ENCODE data around the gene SCOC.

The SCOC gene
- 11.7 to 23.9 (median 12.2) reads per million in 3 donors for total RNA-seq

DNA sequence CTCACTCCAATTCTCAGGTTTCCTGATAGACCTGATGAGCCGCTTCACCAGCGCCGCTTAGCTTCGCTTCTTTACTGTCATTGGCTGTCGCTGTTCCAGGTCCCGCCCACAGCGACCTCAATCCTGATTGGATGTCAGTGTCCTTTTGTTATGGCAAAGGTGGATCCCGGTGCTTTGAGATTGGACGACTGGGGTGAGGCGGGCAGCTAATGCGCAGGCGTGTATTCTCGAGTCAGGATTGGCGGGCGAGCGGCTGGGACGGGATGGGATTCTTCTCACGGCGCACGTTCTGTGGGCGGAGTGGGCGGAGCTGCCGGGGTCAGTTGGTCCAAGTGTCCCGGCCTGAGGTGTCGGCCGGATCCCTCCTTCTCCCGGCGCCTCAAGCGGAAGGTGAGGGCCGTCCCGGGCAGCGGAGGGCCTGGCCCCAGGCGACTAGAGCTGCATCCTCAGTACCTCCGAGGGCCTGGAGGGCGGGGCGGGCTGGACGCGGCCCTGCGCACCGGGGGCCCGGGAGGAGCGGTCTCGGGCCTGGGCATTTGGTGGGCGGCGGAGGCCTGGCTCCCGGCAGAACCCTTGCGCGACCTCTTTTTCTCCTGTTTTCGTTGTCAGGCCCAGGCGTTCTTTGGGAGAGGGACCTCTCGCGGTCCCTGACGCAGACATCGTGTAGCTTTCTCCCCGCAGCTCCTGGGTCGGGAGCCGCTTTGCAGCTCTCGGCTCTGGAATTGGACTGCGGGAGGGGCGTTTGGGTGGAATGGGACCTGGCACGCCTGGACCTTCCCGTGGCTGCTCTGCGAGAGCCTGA, at the start of gene SCOC:
TSS of gene SCOC (plus strand) at position 319 of the 802 bp plus-strand sequence. CDS start 5,525 bp downstream, outside the sequence.
- H3K9me3 ChIP-seq (ENCODE audit: control insufficient read depth, low read length), result no peaks in the 10 kb centered on the region
- peak within 1 kb of the TSS; percentile 86 for H3K27ac ChIP-seq (ENCODE audit: insufficient read depth, low read length, poor library complexity, severe bottlenecking)
- DNase-seq, result peak; percentile 94 to 97 (median 96)
- no peaks in the 10 kb centered on the region for H3K36me3 ChIP-seq (ENCODE audit: control insufficient read depth, insufficient read depth, low read length)
- H3K27me3 ChIP-seq (replicated peaks; ENCODE audit: control insufficient read depth, insufficient read depth, low read length, poor library complexity, severe bottlenecking), result no peaks in the 10 kb centered on the region
- H3K4me1 ChIP-seq (ENCODE audit: control insufficient read depth, insufficient read depth, low read length, poor library complexity, severe bottlenecking), result peaks cover 12% of the 10 kb centered on the region
- H3K4me3 ChIP-seq (ENCODE audit: insufficient read depth, low read depth, low read length, poor library complexity, severe bottlenecking), result peak within 1 kb of the TSS; percentile 95

DNA sequence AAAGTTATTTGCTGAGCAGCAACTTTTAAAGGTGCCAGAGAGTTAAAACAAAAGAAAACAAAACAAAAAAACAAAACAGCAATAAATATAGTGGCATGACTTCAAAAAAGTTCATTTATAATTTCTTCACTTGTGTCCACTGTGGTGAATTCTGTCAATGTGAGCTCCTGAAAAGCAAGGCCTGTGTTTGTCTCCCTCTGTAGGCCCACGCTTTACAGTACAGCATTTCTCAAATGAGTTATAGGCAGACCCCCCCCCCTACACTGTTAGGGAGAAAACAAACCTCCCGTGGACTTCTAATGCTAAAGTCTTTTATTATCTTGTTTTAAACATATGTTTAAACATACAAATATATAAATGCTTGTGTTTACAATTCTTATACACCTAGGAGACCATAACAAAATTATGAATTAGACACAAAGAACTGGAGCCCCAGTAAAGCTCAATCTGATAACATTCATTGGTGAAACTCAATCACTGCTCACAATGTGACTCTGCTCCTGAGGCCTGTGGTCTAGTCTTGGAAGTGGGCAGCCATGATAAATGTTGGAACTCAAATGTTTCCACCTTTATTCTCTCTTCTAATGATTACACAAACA, 47.0 kb upstream of the SCOC start:
- no peak overlapping the region for H3K4me3 ChIP-seq (ENCODE audit: insufficient read depth, low read depth, low read length, poor library complexity, severe bottlenecking)
- no peaks in the 10 kb centered on the region for H3K4me1 ChIP-seq (ENCODE audit: control insufficient read depth, insufficient read depth, low read length, poor library complexity, severe bottlenecking)
- H3K27ac ChIP-seq (ENCODE audit: insufficient read depth, low read length, poor library complexity, severe bottlenecking), result no peak overlapping the region
- H3K9me3 ChIP-seq (ENCODE audit: control insufficient read depth, low read length), result no peaks in the 10 kb centered on the region
- H3K27me3 ChIP-seq (replicated peaks; ENCODE audit: control insufficient read depth, insufficient read depth, low read length, poor library complexity, severe bottlenecking), result no peaks in the 10 kb centered on the region
- H3K36me3 ChIP-seq (ENCODE audit: control insufficient read depth, insufficient read depth, low read length), result no peaks in the 10 kb centered on the region
- no peak for DNase-seq

DNA sequence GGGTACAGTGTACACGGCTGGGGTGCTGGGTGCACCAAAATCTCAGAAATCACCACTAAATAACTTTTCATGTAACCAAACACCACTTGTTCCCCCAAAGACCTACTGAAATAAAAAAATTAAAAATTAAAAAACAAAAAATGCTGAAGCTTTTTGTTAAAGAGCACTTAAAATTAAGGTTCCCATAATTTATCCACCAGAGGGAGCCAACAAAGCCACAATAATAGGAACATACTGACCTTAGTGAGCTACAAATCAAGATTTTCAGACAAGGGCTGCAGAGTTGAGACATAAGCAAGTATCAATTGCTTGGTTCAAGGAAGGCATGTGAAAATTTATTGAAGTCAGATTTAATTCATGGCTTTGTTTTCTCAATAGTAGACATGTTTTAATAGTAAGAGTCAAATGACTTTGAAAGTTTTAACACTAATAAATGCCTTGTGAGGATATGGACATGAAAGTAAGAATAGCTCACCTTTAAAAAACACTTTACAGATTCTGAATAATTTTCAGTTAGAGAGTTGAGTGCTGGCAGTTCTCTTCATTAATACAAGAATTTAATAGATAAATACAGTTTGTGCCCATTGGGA, 43.0 kb upstream of the SCOC start:
- Histone ChIP-seq H3K4me1 (ENCODE audit: control insufficient read depth, insufficient read depth, low read length, poor library complexity, severe bottlenecking) (no peaks in the 10 kb centered on the region), H3K27ac (ENCODE audit: insufficient read depth, low read length, poor library complexity, severe bottlenecking) (no peak overlapping the region), H3K36me3 (ENCODE audit: control insufficient read depth, insufficient read depth, low read length) (no peaks in the 10 kb centered on the region), H3K9me3 (ENCODE audit: control insufficient read depth, low read length) (no peaks in the 10 kb centered on the region), H3K4me3 (ENCODE audit: insufficient read depth, low read depth, low read length, poor library complexity, severe bottlenecking) (no peak overlapping the region), H3K27me3 (replicated peaks; ENCODE audit: control insufficient read depth, insufficient read depth, low read length, poor library complexity, severe bottlenecking) (no peaks in the 10 kb centered on the region)
- no peak for DNase-seq

DNA sequence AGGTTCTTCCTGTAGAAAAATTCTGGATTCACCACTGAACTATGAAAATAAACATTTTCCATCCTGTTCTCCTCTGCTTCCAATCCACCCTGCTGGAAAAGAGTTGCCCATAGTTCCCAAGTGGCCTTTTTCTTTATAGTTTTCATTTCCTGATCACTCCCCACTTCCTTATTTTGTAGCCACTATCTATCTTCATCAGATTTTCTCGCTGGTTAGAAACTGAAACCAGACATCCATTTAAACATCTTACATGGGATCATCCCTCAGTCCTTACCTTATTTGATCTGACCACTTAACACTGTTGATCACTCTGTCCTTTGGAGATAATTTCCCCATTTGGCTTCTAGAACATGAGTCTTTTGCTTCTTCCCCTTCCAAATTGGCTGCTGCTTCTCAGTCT, 42.2 kb upstream of the SCOC start:
- Histone ChIP-seq H3K9me3 (ENCODE audit: control insufficient read depth, low read length) (no peaks in the 10 kb centered on the region), H3K27ac (ENCODE audit: insufficient read depth, low read length, poor library complexity, severe bottlenecking) (no peak overlapping the region), H3K27me3 (replicated peaks; ENCODE audit: control insufficient read depth, insufficient read depth, low read length, poor library complexity, severe bottlenecking) (no peaks in the 10 kb centered on the region), H3K4me3 (ENCODE audit: insufficient read depth, low read depth, low read length, poor library complexity, severe bottlenecking) (no peak overlapping the region), H3K36me3 (ENCODE audit: control insufficient read depth, insufficient read depth, low read length) (no peaks in the 10 kb centered on the region), H3K4me1 (ENCODE audit: control insufficient read depth, insufficient read depth, low read length, poor library complexity, severe bottlenecking) (no peaks in the 10 kb centered on the region)
- DNase-seq, result no peak

DNA sequence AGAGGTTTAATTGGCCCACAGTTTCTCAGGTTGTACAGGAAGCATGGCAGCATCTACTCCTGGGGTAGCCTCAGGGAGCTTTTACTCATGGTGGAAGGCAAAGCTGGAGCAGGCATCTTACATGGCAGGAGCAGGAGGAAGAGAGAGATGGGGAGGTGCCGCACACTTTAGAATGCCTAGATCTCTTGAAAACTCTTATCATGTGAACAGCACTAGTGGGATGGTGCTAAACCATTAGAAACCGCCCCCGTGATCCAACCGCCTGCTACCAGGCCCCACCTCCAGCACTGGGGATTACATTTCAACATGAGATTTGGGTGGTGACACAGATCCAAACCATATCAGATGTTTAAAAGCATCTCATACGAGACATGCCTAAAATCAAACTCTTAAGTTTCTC, 41.6 kb upstream of the SCOC start:
- no peak overlapping the region for H3K4me3 ChIP-seq (ENCODE audit: insufficient read depth, low read depth, low read length, poor library complexity, severe bottlenecking)
- H3K9me3 ChIP-seq (ENCODE audit: control insufficient read depth, low read length), result no peaks in the 10 kb centered on the region
- H3K27ac ChIP-seq (ENCODE audit: insufficient read depth, low read length, poor library complexity, severe bottlenecking), result no peak overlapping the region
- H3K4me1 ChIP-seq (ENCODE audit: control insufficient read depth, insufficient read depth, low read length, poor library complexity, severe bottlenecking), result no peaks in the 10 kb centered on the region
- H3K27me3 ChIP-seq (replicated peaks; ENCODE audit: control insufficient read depth, insufficient read depth, low read length, poor library complexity, severe bottlenecking), result no peaks in the 10 kb centered on the region
- H3K36me3 ChIP-seq (ENCODE audit: control insufficient read depth, insufficient read depth, low read length), result no peaks in the 10 kb centered on the region
- DNase-seq, result no peak

DNA sequence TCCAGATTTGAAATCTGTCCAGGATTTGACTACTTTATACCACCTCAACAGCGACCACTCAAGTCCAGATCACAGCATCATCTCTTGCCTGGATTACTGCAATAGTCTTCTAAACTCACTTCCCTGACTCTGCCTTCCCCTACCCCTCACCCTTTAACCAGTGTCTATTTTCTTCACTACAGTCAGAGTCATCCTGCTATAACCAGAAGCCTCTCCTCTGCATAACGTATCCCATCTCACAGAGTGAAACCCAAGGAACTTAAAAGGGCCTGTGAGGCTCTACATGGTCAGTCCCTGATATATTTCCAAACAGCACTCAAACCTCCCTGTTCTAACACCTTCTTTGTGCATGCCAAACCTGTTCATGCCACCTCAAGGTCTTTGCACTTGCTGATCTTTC, 40.7 kb upstream of the SCOC start:
- no peaks in the 10 kb centered on the region for H3K4me1 ChIP-seq (ENCODE audit: control insufficient read depth, insufficient read depth, low read length, poor library complexity, severe bottlenecking)
- no peak for DNase-seq
- no peak overlapping the region for H3K27ac ChIP-seq (ENCODE audit: insufficient read depth, low read length, poor library complexity, severe bottlenecking)
- H3K27me3 ChIP-seq (replicated peaks; ENCODE audit: control insufficient read depth, insufficient read depth, low read length, poor library complexity, severe bottlenecking), result no peaks in the 10 kb centered on the region
- no peak overlapping the region for H3K4me3 ChIP-seq (ENCODE audit: insufficient read depth, low read depth, low read length, poor library complexity, severe bottlenecking)
- no peaks in the 10 kb centered on the region for H3K36me3 ChIP-seq (ENCODE audit: control insufficient read depth, insufficient read depth, low read length)
- H3K9me3 ChIP-seq (ENCODE audit: control insufficient read depth, low read length), result no peaks in the 10 kb centered on the region

DNA sequence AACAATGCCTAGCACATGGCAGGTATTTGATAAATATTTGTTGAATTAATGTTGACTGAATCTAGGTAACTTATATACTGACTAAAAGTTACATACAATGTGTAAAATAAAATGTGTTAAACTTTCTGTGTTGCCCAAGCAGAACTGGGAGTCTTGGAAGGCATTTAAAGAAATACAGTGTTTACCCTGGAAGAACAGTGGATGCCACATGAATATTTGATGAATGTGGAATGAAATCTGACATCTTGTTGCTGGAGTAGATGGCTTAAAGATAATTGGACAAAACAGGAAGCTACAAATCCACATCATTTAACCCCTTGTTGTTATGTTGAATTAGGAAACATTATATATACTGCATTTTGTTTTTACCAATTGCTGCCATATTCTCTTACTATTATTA, 39.9 kb upstream of the SCOC start:
- Histone ChIP-seq H3K9me3 (ENCODE audit: control insufficient read depth, low read length) (no peaks in the 10 kb centered on the region), H3K4me1 (ENCODE audit: control insufficient read depth, insufficient read depth, low read length, poor library complexity, severe bottlenecking) (no peaks in the 10 kb centered on the region), H3K27me3 (replicated peaks; ENCODE audit: control insufficient read depth, insufficient read depth, low read length, poor library complexity, severe bottlenecking) (no peaks in the 10 kb centered on the region), H3K4me3 (ENCODE audit: insufficient read depth, low read depth, low read length, poor library complexity, severe bottlenecking) (no peak overlapping the region), H3K36me3 (ENCODE audit: control insufficient read depth, insufficient read depth, low read length) (no peaks in the 10 kb centered on the region), H3K27ac (ENCODE audit: insufficient read depth, low read length, poor library complexity, severe bottlenecking) (no peak overlapping the region)
- no peak for DNase-seq

DNA sequence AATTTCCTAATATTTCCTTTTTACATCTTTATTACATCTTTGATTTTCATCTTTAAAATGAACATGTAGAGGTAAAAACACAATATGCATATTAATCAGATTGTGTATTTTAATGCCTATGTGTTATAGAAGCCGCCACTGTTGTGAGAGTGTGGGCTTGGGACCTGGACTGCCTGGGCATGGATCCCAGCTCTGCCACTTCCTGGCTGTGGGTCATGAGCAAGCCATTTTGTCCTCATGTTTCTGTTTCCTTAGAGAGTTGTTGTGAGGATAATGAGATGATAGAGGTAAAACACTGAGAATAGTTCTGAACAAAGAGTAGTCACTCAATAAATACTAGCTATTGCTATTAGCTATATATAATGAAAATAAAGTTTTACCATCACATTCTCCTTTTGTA, 38.4 kb upstream of the SCOC start:
- DNase-seq, result no peak
- H3K27me3 ChIP-seq (replicated peaks; ENCODE audit: control insufficient read depth, insufficient read depth, low read length, poor library complexity, severe bottlenecking), result no peaks in the 10 kb centered on the region
- H3K4me1 ChIP-seq (ENCODE audit: control insufficient read depth, insufficient read depth, low read length, poor library complexity, severe bottlenecking), result no peaks in the 10 kb centered on the region
- H3K9me3 ChIP-seq (ENCODE audit: control insufficient read depth, low read length), result no peaks in the 10 kb centered on the region
- no peak overlapping the region for H3K4me3 ChIP-seq (ENCODE audit: insufficient read depth, low read depth, low read length, poor library complexity, severe bottlenecking)
- no peak overlapping the region for H3K27ac ChIP-seq (ENCODE audit: insufficient read depth, low read length, poor library complexity, severe bottlenecking)
- H3K36me3 ChIP-seq (ENCODE audit: control insufficient read depth, insufficient read depth, low read length), result no peaks in the 10 kb centered on the region

DNA sequence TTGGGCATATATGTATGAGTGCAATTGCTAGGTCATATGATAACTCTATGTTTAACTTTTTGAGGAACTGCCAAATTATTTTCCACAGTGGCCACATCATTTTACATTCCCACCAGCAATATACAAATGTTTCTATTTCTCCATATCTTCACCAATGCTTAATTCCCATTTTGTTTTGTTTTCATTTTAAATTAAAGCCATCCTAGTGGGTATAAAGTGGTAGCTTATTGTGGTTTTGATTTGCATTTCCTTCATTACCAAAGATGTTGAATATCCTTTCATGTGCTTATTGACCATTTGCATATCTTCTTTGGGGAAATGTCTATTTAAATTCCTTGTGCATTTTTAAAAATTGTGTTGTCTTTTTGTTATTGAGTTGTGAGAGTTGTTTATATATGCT, 36.7 kb upstream of the SCOC start:
- Histone ChIP-seq H3K4me1 (ENCODE audit: control insufficient read depth, insufficient read depth, low read length, poor library complexity, severe bottlenecking) (no peaks in the 10 kb centered on the region), H3K9me3 (ENCODE audit: control insufficient read depth, low read length) (no peaks in the 10 kb centered on the region), H3K36me3 (ENCODE audit: control insufficient read depth, insufficient read depth, low read length) (no peaks in the 10 kb centered on the region), H3K27ac (ENCODE audit: insufficient read depth, low read length, poor library complexity, severe bottlenecking) (no peak overlapping the region), H3K27me3 (replicated peaks; ENCODE audit: control insufficient read depth, insufficient read depth, low read length, poor library complexity, severe bottlenecking) (no peaks in the 10 kb centered on the region), H3K4me3 (ENCODE audit: insufficient read depth, low read depth, low read length, poor library complexity, severe bottlenecking) (no peak overlapping the region)
- DNase-seq, result no peak

DNA sequence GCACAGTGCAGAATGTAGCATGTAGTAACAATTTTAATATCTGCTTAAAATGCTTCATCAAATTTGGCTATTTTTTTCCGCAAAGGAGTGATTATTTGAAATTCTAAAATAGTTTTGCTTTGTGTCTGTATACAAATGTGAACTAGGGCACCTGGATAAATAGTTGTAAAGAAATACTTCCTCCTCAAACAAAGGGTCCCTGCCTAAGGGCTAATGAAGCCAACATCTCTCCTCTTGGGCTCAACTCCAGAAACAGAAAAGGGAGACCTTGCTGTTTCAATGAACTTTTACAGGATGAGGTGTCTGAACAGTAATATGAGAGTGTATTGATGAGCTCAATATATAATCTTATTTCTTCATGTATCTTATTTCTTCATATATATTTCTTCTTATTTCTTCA, 30.8 kb upstream of the SCOC start:
- Histone ChIP-seq H3K27me3 (replicated peaks; ENCODE audit: control insufficient read depth, insufficient read depth, low read length, poor library complexity, severe bottlenecking) (no peaks in the 10 kb centered on the region), H3K27ac (ENCODE audit: insufficient read depth, low read length, poor library complexity, severe bottlenecking) (no peak overlapping the region), H3K9me3 (ENCODE audit: control insufficient read depth, low read length) (no peaks in the 10 kb centered on the region), H3K4me3 (ENCODE audit: insufficient read depth, low read depth, low read length, poor library complexity, severe bottlenecking) (no peak overlapping the region), H3K4me1 (ENCODE audit: control insufficient read depth, insufficient read depth, low read length, poor library complexity, severe bottlenecking) (no peaks in the 10 kb centered on the region), H3K36me3 (ENCODE audit: control insufficient read depth, insufficient read depth, low read length) (no peaks in the 10 kb centered on the region)
- no peak for DNase-seq
